NCI-H2107 (cell line): Measurements from ENCODE around the gene GIPC1.
A peak's percentile ranks its signal among the peaks of the same experiment; 100 is the strongest.

Experiments used
- DNase-seq: peaks from one replicate; lab custom pipeline; 2025; lab: John Stamatoyannopoulos, UW

The GIPC1 gene

DNA sequence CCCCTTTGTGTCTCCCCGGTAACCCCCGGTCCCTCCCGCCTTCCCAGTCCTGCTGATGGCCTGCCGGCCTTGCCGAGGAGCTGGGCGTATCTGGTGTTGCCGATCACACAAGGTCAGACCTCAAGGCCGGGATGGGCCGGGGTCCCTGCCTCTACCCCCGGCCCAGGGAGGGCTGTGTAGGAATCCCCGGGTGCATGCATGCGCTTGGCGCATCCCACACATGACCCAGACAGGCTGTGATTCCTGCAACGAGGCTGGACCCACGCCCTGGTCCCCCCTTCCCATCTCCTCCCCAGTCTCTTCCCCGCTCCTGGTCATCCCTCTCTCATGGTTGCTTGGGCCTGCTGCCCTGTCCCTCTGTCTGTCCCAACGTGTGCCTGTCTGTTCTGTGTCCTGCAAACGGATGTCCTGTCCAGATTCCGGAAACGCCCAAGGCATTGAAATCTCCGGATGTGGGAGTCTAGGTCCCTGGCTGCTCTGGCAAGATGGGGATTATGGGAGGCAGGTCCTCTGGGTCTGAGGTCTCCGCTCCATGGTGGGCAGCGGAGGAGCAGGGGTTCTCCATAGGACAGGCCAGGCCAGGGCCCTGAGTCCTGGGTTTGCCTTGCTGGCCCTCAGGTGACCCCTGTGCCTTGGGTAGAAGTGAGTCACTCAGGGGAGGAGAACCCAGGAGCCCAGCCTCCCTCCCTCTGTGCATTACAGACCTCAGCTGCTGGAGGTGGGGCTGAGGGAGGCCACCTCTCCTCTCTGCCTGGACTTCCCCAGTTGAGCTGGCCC is 61.2 kb downstream of the GIPC1 start:
- no peak for DNase-seq

DNA sequence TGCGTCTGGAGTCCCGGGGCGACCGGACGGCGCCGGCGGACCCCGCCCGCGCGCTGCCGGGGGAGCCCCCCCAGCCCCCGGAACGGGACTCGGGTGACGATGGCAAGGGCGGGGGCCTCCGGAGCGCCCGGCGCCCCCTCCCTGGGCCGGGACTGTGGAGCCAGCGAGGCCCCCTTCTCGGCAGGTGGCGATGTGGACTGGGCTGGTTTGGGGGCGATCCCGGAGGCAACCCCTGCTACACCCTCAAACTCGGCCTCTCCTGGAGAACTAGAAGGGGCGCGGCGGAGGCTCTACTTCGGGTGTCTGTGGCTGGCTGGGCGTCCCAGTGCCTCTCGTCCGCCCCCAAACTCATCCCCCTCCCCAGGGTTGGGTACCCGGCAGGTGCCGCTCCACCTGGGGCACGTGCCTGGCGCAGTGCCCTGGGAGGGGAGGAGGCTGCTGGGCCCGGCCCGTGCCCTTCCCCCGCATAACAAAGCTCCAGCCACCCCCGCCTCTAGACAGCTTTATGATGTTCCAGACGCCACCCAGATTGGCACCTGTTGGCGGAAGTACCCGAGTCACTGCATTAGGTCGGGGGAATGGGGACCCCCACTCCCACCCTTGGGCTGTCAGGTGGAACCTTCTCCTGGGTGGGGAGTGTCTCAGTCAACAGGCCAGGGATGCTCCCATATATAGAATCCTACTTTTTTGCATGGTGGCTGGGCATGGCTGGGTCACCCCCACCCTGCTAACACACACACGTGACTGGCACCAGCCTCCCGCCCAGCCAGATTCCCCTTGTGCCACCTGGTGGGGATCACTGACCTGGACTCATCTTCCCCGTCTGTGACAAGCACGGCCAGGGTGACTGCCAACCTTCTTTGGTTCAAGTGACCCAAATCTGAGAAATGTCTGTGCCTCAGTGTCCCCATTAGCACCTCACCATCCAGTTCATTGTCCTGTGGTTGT is 62.1 kb downstream of the GIPC1 start:
- peak; percentile 20 for DNase-seq

DNA sequence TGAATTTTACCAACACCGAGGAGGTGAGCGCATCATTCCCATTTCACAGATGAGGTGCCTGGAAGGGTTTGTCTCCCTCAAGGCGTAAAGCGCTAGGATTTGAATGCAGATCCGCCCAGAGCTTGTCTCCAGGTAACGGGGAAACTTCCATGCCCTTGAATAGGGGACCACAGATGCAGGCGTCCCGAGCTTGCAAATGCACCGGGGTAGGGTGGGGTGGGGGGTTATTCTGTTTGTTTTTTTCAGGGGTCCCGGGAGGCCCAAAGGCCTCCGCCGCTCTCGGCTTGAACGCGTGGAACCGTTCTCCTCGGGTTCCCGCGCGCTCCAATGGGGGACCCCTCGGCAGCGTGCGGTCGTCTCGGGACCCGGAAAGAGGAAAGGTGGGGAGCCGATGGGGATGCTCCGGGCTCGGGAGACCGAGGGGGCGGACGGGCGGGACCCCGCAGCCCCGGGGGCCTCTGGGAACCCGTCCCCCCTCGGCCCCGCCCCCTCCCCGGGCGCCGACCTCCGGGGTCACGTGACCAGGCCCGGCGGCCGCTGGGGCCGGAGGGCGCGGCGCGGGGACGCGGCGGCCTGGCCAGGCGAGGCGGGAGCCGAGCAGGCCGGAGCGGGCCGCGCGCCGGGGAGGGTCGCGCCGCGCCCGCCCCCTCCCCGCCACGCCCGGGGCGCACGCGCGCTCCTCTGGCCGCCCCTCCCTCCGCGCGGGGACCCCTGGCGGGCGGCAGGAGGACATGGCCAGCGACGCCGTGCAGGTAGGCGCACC is 63.0 kb downstream of the GIPC1 start, which contains the start of gene PKN1:
Gene PKN1, plus strand, starts transcription at position 516 of the 763 bp plus-strand sequence. Its CDS starts 216 bp downstream, at position 732.
- no peak for DNase-seq

DNA sequence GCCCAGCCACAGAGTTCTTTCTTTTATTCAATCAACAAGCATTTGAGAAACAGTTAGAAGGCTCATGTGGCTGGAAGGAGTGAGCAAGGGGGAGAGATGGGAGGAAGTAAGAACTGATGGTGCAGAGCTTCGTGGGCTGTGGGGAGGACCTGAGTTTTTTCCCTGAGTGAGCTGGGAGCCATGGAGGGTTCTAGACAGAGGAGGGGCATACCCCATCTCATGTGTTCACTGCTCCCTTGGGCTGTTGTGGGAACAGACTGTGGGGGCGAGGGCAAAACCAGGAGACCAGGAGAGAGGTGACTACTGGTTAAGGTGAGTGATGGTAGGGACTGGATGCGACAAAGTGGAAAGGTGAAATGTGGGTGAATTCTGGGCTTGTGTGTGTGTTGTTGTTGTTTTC is 65.2 kb downstream of the GIPC1 start:
- no peak for DNase-seq

DNA sequence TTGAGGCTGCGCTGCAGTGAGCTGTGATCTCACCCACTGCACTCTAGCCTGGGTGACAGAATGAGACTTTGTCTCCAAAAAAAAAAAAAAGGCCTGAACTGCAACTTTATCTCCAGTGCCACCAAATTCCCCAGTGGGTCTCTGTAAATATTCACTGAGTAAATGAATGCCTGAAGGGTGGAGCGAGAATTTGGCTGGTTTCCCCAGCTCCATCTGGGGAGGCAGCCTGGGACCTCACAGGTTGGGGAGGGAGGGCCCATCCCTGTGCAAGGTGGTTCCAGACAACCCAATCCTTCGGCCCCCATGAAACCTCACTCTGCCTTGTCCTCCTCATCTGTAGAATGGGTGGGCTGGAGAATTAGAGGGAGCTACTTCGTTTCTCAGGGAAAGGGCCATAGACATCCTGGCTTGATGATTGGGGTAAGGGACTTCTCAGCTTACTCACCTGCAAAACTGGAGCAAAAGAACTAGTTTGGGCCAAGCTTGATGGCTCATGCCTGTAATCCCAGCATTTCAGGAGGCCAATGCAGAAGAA is 67.0 kb downstream of the GIPC1 start:
- no peak for DNase-seq
